Tibial nerve (tissue), 3 donors: ENCODE results near the gene HS6ST3.

Source experiments
- POLR2A ChIP-seq, 2 donors: fragments of 450-650 bp; IDR thresholded peaks; one replicate each; pipeline ENCODE4 v1.6.1; 2017; ENCODE audit warnings: antibody characterized with exemption in 2 of 2, mild to moderate bottlenecking in 2 of 2, moderate library complexity in 2 of 2
- TF ChIP-seq, protein P1 (sequence below), 5 experiments: fragments of 200-600 bp in 3 of 5; fragments of 450-650 bp in 2 of 5; sonication (generic) in 3 of 5; IDR thresholded peaks; one replicate each; pipeline ENCODE4 v1.5.1; 2016 to 2019; ENCODE audit warnings: antibody characterized with exemption in 5 of 5, mild to moderate bottlenecking in 3 of 5, moderate library complexity in 2 of 5

- TF ChIP-seq, protein P1, sequence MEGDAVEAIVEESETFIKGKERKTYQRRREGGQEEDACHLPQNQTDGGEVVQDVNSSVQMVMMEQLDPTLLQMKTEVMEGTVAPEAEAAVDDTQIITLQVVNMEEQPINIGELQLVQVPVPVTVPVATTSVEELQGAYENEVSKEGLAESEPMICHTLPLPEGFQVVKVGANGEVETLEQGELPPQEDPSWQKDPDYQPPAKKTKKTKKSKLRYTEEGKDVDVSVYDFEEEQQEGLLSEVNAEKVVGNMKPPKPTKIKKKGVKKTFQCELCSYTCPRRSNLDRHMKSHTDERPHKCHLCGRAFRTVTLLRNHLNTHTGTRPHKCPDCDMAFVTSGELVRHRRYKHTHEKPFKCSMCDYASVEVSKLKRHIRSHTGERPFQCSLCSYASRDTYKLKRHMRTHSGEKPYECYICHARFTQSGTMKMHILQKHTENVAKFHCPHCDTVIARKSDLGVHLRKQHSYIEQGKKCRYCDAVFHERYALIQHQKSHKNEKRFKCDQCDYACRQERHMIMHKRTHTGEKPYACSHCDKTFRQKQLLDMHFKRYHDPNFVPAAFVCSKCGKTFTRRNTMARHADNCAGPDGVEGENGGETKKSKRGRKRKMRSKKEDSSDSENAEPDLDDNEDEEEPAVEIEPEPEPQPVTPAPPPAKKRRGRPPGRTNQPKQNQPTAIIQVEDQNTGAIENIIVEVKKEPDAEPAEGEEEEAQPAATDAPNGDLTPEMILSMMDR (IDR thresholded peaks at IDR 0.05), result no peak
- TF ChIP-seq POLR2A (IDR thresholded peaks at IDR 0.05), result no peak
Measured at GRCh38 chr13:96743296-96744089, 653.6 kb downstream of the HS6ST3 start.
